Measurements from ENCODE around the gene FOXF1.

FOXF1 gene

DNA sequence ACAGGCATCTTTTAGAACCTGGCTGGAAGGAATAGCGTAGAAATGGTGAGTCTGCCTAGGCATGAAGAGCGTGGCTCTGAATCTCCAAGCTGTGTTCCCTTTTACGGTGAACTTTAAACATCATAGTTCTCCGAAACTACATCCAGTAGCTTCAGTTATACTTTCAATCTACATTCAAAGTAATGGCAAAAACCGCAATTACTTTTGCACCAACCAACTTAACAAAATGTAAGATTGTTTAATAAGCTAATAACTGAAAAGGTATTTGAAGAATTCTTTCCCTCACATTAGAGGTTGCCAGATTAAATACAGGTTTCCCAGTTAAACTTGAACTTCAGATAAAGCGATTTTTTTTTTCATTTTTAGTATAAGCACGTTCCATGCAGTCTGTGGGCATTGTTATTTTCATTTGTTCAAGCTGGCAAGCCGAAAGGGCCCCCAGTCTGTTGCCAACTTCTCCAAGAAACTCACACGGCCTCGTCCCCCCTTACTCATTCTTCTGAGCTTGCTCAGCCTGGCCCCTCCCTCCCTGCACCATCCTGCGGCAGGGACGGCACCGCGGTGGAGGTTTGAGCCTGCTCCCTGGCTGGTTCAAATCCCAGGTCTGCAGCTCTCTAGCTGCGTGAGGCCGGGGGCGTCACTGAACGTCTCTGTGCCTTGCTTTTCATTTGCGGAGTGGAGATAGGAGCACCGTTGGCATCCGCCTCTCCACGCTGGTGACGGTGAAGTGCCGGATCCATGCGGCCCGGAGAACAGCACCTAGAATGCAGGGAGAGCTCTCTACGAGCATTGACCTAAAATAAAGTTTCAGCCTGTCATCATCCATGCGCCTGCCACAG, 48.2 kb downstream of the FOXF1 start:
- no peak for DNase-seq

DNA sequence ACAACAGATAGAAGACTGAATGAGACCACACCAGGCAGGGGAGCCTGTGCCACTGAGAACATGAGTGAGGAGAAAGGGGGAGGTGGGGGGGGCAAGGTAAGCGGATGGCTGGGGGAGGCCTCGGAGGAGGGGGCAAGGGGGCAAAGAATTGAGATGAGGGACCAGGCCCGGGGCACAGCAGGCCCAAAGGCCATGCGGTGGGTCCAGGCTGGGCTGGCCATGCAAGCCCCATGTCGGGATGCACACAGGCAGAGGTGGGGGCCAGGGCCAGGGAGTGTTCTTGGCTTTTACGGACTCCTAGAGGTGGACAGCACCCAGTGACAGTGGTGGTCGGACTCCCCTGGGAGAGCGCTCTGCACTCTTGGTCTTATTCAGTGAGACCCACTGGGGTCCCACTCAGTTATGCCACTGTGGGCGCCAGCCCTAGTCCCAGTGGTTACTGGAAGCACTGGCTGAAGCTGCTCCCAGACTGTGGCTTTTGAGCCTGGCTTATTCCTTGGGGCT, 49.5 kb downstream of the FOXF1 start:
- no peak for DNase-seq

DNA sequence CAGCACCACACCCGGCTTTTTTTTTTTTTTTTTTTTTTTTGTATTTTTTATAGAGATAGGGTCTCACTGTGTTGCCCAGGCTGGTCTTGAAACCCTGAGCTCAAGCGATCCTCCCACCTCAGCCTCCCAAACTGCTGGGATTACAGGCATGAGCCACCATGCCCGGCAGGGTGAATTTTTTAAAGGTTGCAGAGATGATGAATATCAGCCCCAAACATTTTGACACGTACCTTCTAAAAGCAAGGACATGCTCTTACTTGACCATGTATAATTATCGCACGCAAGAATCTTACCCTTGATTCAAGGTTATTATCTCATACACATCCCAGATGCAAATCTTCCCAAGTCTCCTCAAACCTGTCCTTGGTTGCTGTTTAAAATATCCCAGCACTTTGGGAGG, 52.0 kb downstream of the FOXF1 start:
- DNase-seq = no peak

DNA sequence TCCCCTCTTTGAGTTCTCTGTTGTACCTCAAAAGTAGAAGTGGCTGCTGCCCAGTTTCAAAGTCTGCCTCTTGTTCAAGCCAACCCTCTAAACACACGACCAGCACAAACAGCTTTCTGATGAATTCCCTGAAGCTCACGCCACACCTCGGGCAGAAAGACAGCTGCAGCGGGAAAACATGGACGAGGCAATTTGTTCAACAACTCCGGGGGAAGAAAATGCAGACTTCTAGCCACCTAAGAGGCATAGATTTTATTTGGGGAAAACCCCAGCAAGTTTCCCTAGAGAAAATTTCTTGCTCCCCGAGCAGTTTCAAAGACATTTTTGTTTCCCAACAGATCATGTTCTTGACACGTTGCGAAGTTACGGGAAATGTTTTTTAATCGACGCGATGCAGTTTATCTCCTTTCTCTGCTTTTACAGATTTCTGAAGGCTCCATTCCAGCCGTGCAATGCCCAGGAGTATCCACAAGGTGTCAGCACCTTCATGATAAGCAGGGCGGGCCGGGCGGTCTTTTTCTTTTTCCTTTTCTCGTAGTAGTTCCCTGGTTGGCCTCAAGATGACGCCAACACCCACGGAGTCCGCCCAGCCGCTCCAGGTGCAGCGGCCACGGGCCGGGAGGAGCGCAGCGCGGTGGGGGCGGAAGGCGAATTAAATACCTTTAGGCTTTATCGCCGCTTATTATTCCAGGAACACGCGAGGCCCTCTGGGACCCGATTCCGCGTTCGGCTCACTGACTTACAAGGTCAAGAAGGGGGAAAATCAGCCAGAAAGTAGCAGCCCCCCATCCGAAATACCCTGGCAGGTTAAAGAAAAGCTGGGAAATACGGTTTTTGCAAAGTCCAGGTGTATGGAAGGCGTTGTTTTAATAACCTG, 53.4 kb downstream of the FOXF1 start:
- peak; percentile 64 to 84 (median 68) for DNase-seq
